Lower leg skin (tissue), 4 donors: Measurements from ENCODE around the gene LHX6. TPM values are rescaled to one million over a fixed set of nuclear protein-coding genes. Genes with fewer than 3 reads are reported as not detected.
A peak's percentile ranks its signal among the peaks of the same experiment; 100 is the strongest.

Source experiments
- DNase-seq, 2 donors: peaks; one replicate each; pipeline ENCODE4 v3.0.0-alpha.2; 2019; ENCODE audit warnings: low spot score in 2 of 2
- H3K4me3 ChIP-seq: fragments of 200-600 bp; sonication (generic); 2 replicates; pipeline ENCODE4 v1.5.1; 2017; ENCODE audit warnings: mild to moderate bottlenecking, low read depth; ENCODE audit not compliant: poor library complexity, severe bottlenecking
- CTCF ChIP-seq, 3 donors: fragments of 450-650 bp; IDR thresholded peaks; one replicate each; pipeline ENCODE4 v1.5.1; 2016; ENCODE audit warnings: antibody characterized with exemption in 3 of 3, mild to moderate bottlenecking in 3 of 3, moderate library complexity in 2 of 3
- POLR2A ChIP-seq, 2 donors: fragments of 450-650 bp; IDR thresholded peaks; one replicate each; pipeline ENCODE4 v1.6.1; 2016 to 2017; ENCODE audit warnings: antibody characterized with exemption in 2 of 2, mild to moderate bottlenecking in 1 of 2, moderate library complexity in 1 of 2
- WGBS, 2 donors: methylation state at CpG; one replicate each; pipeline ENCODE4 v1.1.5; 2018; 5-methylcytosine and 5-hydroxymethylcytosine counted together
- intact Hi-C: fragments of 100-400 bp; cut with DNase I; formaldehyde crosslinking; loops from one replicate; pipeline ENCODE4 v1.15.0; 2023; ENCODE audit warnings: low total_unique reads
- total RNA-seq, 4 donors: library from RNA; depleted of rRNA; stranded (reverse); fragments of >200 nt; gene quantifications; one replicate each; pipeline ENCODE4 v1.1.0, GENCODE V29; 2016

Gene LHX6
- total RNA-seq, 4 donors from 2014 or later = 2.7 to 6.5 (median 4.4) TPM

GRCh38 chr9:122159026-122159924 is 69.5 kb downstream of the LHX6 start, which contains the start of the genes MORN5 and NDUFA8:
MORN5 (plus strand) TSS chr9:122159908; CDS start chr9:122159973, 65 bp downstream.
NDUFA8 (minus strand) TSS chr9:122159779; CDS start chr9:122159677, 102 bp downstream.
- peak; percentile 94 to 99 for DNase-seq
- TF ChIP-seq POLR2A (IDR thresholded peaks at IDR 0.05) = peak in 1 of 2 donors; percentile 33
- no peak for TF ChIP-seq CTCF (IDR thresholded peaks at IDR 0.05)
- H3K4me3 ChIP-seq = peak within 1 kb of the TSS; percentile 90
- WGBS, 2 donors = 1% methylated on average over 38 to 54 of the region's 56 CpGs
- intact Hi-C loops = no loop called here

- TF ChIP-seq CTCF (IDR thresholded peaks at IDR 0.05) (no peak), POLR2A (IDR thresholded peaks at IDR 0.05) (no peak)
- no peak for DNase-seq
- intact Hi-C loops = no loop called here
- WGBS, 2 donors = 76 to 79% methylated on average over 3 of the region's 3 CpGs
- H3K4me3 ChIP-seq = no peak overlapping the region
Measured at GRCh38 chr9:122158202-122158601, 70.6 kb downstream of the LHX6 start.

- TF ChIP-seq CTCF (IDR thresholded peaks at IDR 0.05) (no peak), POLR2A (IDR thresholded peaks at IDR 0.05) (no peak)
- no peak overlapping the region for H3K4me3 ChIP-seq
- intact Hi-C loops = no loop called here
- WGBS, 2 donors = 83 to 86% methylated on average over 4 of the region's 4 CpGs
- no peak for DNase-seq
Measured at GRCh38 chr9:122155796-122156195, 73.0 kb downstream of the LHX6 start.

Other genes starting within 250 kb of the LHX6 start
- gene TTLL11, start 135.6 kb downstream of the LHX6 start, total RNA-seq = 10 to 100 TPM in 1 of 4 donors, 1 to 10 TPM in 3; 9.1 to 14.6 (median 9.7) TPM
- gene NDUFA8, start 69.2 kb downstream of the LHX6 start, total RNA-seq = 10 to 100 TPM; 17.2 to 33.8 (median 28.9) TPM
- gene MORN5, start 69.0 kb downstream of the LHX6 start, total RNA-seq = not detected
- gene RBM18, start 35.9 kb upstream of the LHX6 start, total RNA-seq = 10 to 100 TPM; 10.3 to 11.8 (median 11.1) TPM
- gene MRRF, start 35.9 kb upstream of the LHX6 start, total RNA-seq = 10 to 100 TPM; 30.8 to 56.3 (median 39.9) TPM
- gene PTGS1, start 142.1 kb upstream of the LHX6 start, total RNA-seq = 100 to 1,000 TPM in 1 of 4 donors, 10 to 100 TPM in 3; 62.9 to 110 (median 84.8) TPM
- gene OR1J1, start 249.0 kb upstream of the LHX6 start, total RNA-seq = not detected